Activated CD4-positive, alpha-beta T cell treated with anti-CD3 and anti-CD28 coated beads, Interleukin-2, amount 10 ng/mL, durations not matched to agents 7 days and 5 days (primary cell): ENCODE measurements around the gene CTNNB1. TPM values are rescaled to one million over a fixed set of nuclear protein-coding genes. Genes with fewer than 3 reads are reported as not detected.

Experiments
- CTCF ChIA-PET: fragments of 350-600 bp; sonication (Branson Sonifier 250); formaldehyde crosslinking; loops from one replicate; lab custom pipeline; 2021; ENCODE audit warnings: antibody characterized with exemption; lab: Charles Lee
- POLR2A ChIA-PET: fragments of 350-600 bp; sonication (Branson Sonifier 250); formaldehyde crosslinking; loops from one replicate; lab custom pipeline; 2021; ENCODE audit warnings: antibody characterized with exemption; lab: Charles Lee
- DNase-seq: peaks from one replicate; pipeline ENCODE4 v3.0.0-alpha.2; 2020
- H3K27ac Mint-ChIP-seq: one replicate; pipeline ENCODE4 v1.8.0; 2021; ENCODE audit warnings: mild to moderate bottlenecking, moderate library complexity, mixed read lengths
- H3K27me3 Mint-ChIP-seq: one replicate; pipeline ENCODE4 v1.8.0; 2021; ENCODE audit warnings: mixed read lengths
- H3K36me3 Mint-ChIP-seq: one replicate; pipeline ENCODE4 v1.8.0; 2021; ENCODE audit warnings: low read depth, mixed read lengths
- H3K4me1 Mint-ChIP-seq: one replicate; pipeline ENCODE4 v1.8.0; 2021; ENCODE audit warnings: mixed read lengths
- H3K4me3 Mint-ChIP-seq: one replicate; pipeline ENCODE4 v1.8.0; 2021; ENCODE audit warnings: mild to moderate bottlenecking, moderate library complexity, mixed read lengths
- H3K9me3 Mint-ChIP-seq: one replicate; pipeline ENCODE4 v1.8.0; 2021; ENCODE audit warnings: mixed read lengths
- total RNA-seq, 2 experiments: library from RNA; stranded (reverse); gene quantifications; one replicate each; pipeline ENCODE4 v1.2.3, GENCODE V29; 2021

CTNNB1 gene
- total RNA-seq, 2 experiments from 2014 or later, result 118 to 129 TPM

GRCh38 chr3:41234823-41235721 lies 35.8 kb downstream of the CTNNB1 start:
- no peak overlapping the region for H3K27ac Mint-ChIP-seq
- CTCF ChIA-PET, result interaction anchor here (2.6 kb wide), 1 partner anchor 9 kb away, joined by 9 read pairs; no protein-coding TSS in a partner anchor
- DNase-seq, result no peak
- no peaks in the 10 kb centered on the region for H3K9me3 Mint-ChIP-seq
- H3K27me3 Mint-ChIP-seq, result no peaks in the 10 kb centered on the region
- H3K4me3 Mint-ChIP-seq, result no peak overlapping the region
- POLR2A ChIA-PET, result no interaction called here
- H3K36me3 Mint-ChIP-seq, result peaks cover 85% of the 10 kb centered on the region
- no peaks in the 10 kb centered on the region for H3K4me1 Mint-ChIP-seq

GRCh38 chr3:41236228-41236627 lies 36.9 kb downstream of the CTNNB1 start:
- H3K27me3 Mint-ChIP-seq, result no peaks in the 10 kb centered on the region
- peaks cover 80% of the 10 kb centered on the region for H3K36me3 Mint-ChIP-seq
- CTCF ChIA-PET, result interaction anchor here (0.7 to 1.2 kb wide), 3 partner anchors 9 to 276 kb away, joined by 3 to 4 read pairs (median 3); no protein-coding TSS in a partner anchor
- DNase-seq, result no peak
- H3K27ac Mint-ChIP-seq, result no peak overlapping the region
- no peak overlapping the region for H3K4me3 Mint-ChIP-seq
- POLR2A ChIA-PET, result no interaction called here
- H3K9me3 Mint-ChIP-seq, result no peaks in the 10 kb centered on the region
- H3K4me1 Mint-ChIP-seq, result no peaks in the 10 kb centered on the region

GRCh38 chr3:41237907-41238306 lies 38.6 kb downstream of the CTNNB1 start:
- POLR2A ChIA-PET, result no interaction called here
- CTCF ChIA-PET, result interaction anchor here (1.2 kb wide), 1 partner anchor 10 kb away, joined by 3 read pairs; no protein-coding TSS in a partner anchor
- Mint-ChIP-seq H3K36me3 (peaks cover 76% of the 10 kb centered on the region), H3K4me1 (no peaks in the 10 kb centered on the region), H3K9me3 (no peaks in the 10 kb centered on the region), H3K27ac (no peak overlapping the region), H3K4me3 (no peak overlapping the region), H3K27me3 (no peaks in the 10 kb centered on the region)
- no peak for DNase-seq

GRCh38 chr3:41239587-41239986 lies 40.3 kb downstream of the CTNNB1 start:
- CTCF ChIA-PET, result interaction anchor here (0.6 to 1.4 kb wide), 2 partner anchors 15 to 69 kb away, joined by 3 to 4 read pairs; no protein-coding TSS in a partner anchor
- Mint-ChIP-seq H3K27ac (no peak overlapping the region), H3K27me3 (no peaks in the 10 kb centered on the region), H3K36me3 (peaks cover 59% of the 10 kb centered on the region), H3K4me1 (no peaks in the 10 kb centered on the region), H3K4me3 (no peak overlapping the region), H3K9me3 (no peaks in the 10 kb centered on the region)
- DNase-seq, result no peak
- POLR2A ChIA-PET, result no interaction called here

- Mint-ChIP-seq H3K4me1 (no peaks in the 10 kb centered on the region), H3K4me3 (no peak overlapping the region), H3K27me3 (no peaks in the 10 kb centered on the region), H3K9me3 (no peaks in the 10 kb centered on the region), H3K27ac (no peak overlapping the region), H3K36me3 (peaks cover 45% of the 10 kb centered on the region)
- POLR2A ChIA-PET, result no interaction called here
- no peak for DNase-seq
- CTCF ChIA-PET, result interaction anchor here (1.2 to 1.3 kb wide), 2 partner anchors 9 to 15 kb away, joined by 3 to 4 read pairs; no protein-coding TSS in a partner anchor
Observed at GRCh38 chr3:41241161-41241560, 41.9 kb downstream of the CTNNB1 start.

- Mint-ChIP-seq H3K4me1 (no peaks in the 10 kb centered on the region), H3K27me3 (no peaks in the 10 kb centered on the region), H3K36me3 (peaks cover 39% of the 10 kb centered on the region), H3K27ac (no peak overlapping the region), H3K4me3 (no peak overlapping the region), H3K9me3 (no peaks in the 10 kb centered on the region)
- DNase-seq, result no peak
- POLR2A ChIA-PET, result no interaction called here
- CTCF ChIA-PET, result interaction anchor here (1.3 kb wide), 1 partner anchor 16 kb away, joined by 4 read pairs; no protein-coding TSS in a partner anchor
Observed at GRCh38 chr3:41241800-41242571, 42.7 kb downstream of the CTNNB1 start.

GRCh38 chr3:41243183-41243582 lies 43.9 kb downstream of the CTNNB1 start:
- POLR2A ChIA-PET, result no interaction called here
- H3K27ac Mint-ChIP-seq, result no peak overlapping the region
- CTCF ChIA-PET, result interaction anchor here (1.0 to 2.1 kb wide), 2 partner anchors 9 to 27 kb away, joined by 3 to 9 read pairs; no protein-coding TSS in a partner anchor
- H3K27me3 Mint-ChIP-seq, result no peaks in the 10 kb centered on the region
- no peak overlapping the region for H3K4me3 Mint-ChIP-seq
- peaks cover 27% of the 10 kb centered on the region for H3K36me3 Mint-ChIP-seq
- DNase-seq, result no peak
- H3K4me1 Mint-ChIP-seq, result no peaks in the 10 kb centered on the region
- no peaks in the 10 kb centered on the region for H3K9me3 Mint-ChIP-seq

GRCh38 chr3:41244620-41245336 lies 45.5 kb downstream of the CTNNB1 start:
- no peak overlapping the region for H3K27ac Mint-ChIP-seq

GRCh38 chr3:41247055-41248004 lies 48.0 kb downstream of the CTNNB1 start:
- Mint-ChIP-seq H3K4me3 (no peak overlapping the region), H3K9me3 (peaks cover 3% of the 10 kb centered on the region), H3K36me3 (no peaks in the 10 kb centered on the region), H3K4me1 (no peaks in the 10 kb centered on the region), H3K27me3 (no peaks in the 10 kb centered on the region), H3K27ac (no peak overlapping the region)
- no peak for DNase-seq
- CTCF ChIA-PET, result interaction anchor here (0.7 kb wide), 2 partner anchors 9 to 11 kb away, joined by 3 read pairs; no protein-coding TSS in a partner anchor
- POLR2A ChIA-PET, result no interaction called here

More at GRCh38 chr3:41244620-41245336, 45.5 kb downstream of the CTNNB1 start:
- H3K4me1 Mint-ChIP-seq, result no peaks in the 10 kb centered on the region
- ChIA-PET CTCF (interaction anchor here (1.0 to 2.1 kb wide), 3 partner anchors 9 to 174 kb away, joined by 3 to 9 read pairs (median 4); no protein-coding TSS in a partner anchor), POLR2A (no interaction called here)
- H3K36me3 Mint-ChIP-seq, result peaks cover 12% of the 10 kb centered on the region
- no peaks in the 10 kb centered on the region for H3K27me3 Mint-ChIP-seq
- no peaks in the 10 kb centered on the region for H3K9me3 Mint-ChIP-seq
- no peak overlapping the region for H3K4me3 Mint-ChIP-seq
- no peak for DNase-seq

- no peaks in the 10 kb centered on the region for H3K36me3 Mint-ChIP-seq
Observed at GRCh38 chr3:41248525-41248924, 49.2 kb downstream of the CTNNB1 start.

GRCh38 chr3:41249318-41249717 lies 50.0 kb downstream of the CTNNB1 start:
- no peak for DNase-seq
- no peaks in the 10 kb centered on the region for H3K27me3 Mint-ChIP-seq
- peaks cover 5% of the 10 kb centered on the region for H3K9me3 Mint-ChIP-seq
- H3K4me1 Mint-ChIP-seq, result no peaks in the 10 kb centered on the region
- no peaks in the 10 kb centered on the region for H3K36me3 Mint-ChIP-seq
- no peak overlapping the region for H3K27ac Mint-ChIP-seq
- H3K4me3 Mint-ChIP-seq, result no peak overlapping the region
- ChIA-PET CTCF (no interaction called here), POLR2A (no interaction called here)

More at GRCh38 chr3:41248525-41248924, 49.2 kb downstream of the CTNNB1 start:
- no peak for DNase-seq
- no peak overlapping the region for H3K4me3 Mint-ChIP-seq
- POLR2A ChIA-PET, result no interaction called here
- peaks cover 5% of the 10 kb centered on the region for H3K9me3 Mint-ChIP-seq
- CTCF ChIA-PET, result no interaction called here
- H3K27me3 Mint-ChIP-seq, result no peaks in the 10 kb centered on the region
- H3K4me1 Mint-ChIP-seq, result no peaks in the 10 kb centered on the region
- H3K27ac Mint-ChIP-seq, result no peak overlapping the region
